ENCODE data around the gene SERPINH1. TPM values are rescaled to one million over a fixed set of nuclear protein-coding genes. Genes with fewer than 3 reads are reported as not detected.

The SERPINH1 gene
- total RNA-seq, 1 experiment from 2014 or later: 117 TPM

- DNase-seq (peak; percentile 67), ATAC-seq (peak; percentile 21)
- Histone ChIP-seq H3K4me2 (ENCODE audit: low read length) (peak overlapping the region; percentile 40), H3K27me3 (ENCODE audit: low read length) (no peaks in the 10 kb centered on the region), H3K36me3 (ENCODE audit: low read depth, low read length) (no peaks in the 10 kb centered on the region), H4K20me1 (ENCODE audit: low read length) (no peaks in the 10 kb centered on the region), H3K27ac (ENCODE audit: low read length) (peak overlapping the region; percentile 13), H3K79me2 (ENCODE audit: low read length) (no peaks in the 10 kb centered on the region), H3K9me3 (ENCODE audit: low read length) (no peaks in the 10 kb centered on the region), H3K9me2 (replicated peaks; ENCODE audit: low read length) (no peaks in the 10 kb centered on the region), H3F3A (ENCODE audit: low read length, unreplicated experiment) (no peaks in the 10 kb centered on the region), H3K4me1 (ENCODE audit: insufficient read depth, low read length) (peaks cover 39% of the 10 kb centered on the region), H3K4me3 (ENCODE audit: low read length) (no peak overlapping the region), H3K9ac (ENCODE audit: low read length) (no peak overlapping the region), H2AFZ (ENCODE audit: low read length) (peak overlapping the region; percentile 45)
- ChIA-PET POLR2A (ENCODE audit: unreplicated experiment) (no interaction called here), CTCF (interaction anchor here (0.6 to 0.7 kb wide), 3 partner anchors 50 to 145 kb away, joined by 3 read pairs; no protein-coding TSS in a partner anchor)
- intact Hi-C loops (cut with micrococcal nuclease): loop anchor here (5.0 kb wide), 1 partner anchor 37 kb away; no protein-coding TSS in a partner anchor
- no TSS peak for BruUV-seq (replicated peaks)
- TF ChIP-seq CTCF (conservative IDR thresholded peaks at IDR 0.05; ENCODE audit: low read depth, low read length) (no peak), EZH2 (IDR thresholded peaks at IDR 0.05; ENCODE audit: low read length, unreplicated experiment) (no peak), EZH2phosphoT487 (IDR thresholded peaks at IDR 0.05; ENCODE audit: borderline replicate concordance, low read length) (no peak)
Observed at GRCh38 chr11:75534259-75535069, 27.6 kb upstream of the SERPINH1 start.

GRCh38 chr11:75535071-75535470, 27.0 kb upstream of the SERPINH1 start:
- ChIA-PET CTCF (no interaction called here), POLR2A (ENCODE audit: unreplicated experiment) (no interaction called here)
- no peaks in the 10 kb centered on the region for H3K79me2 ChIP-seq (ENCODE audit: low read length)
- H3K4me2 ChIP-seq (ENCODE audit: low read length): no peak overlapping the region
- H3K9me2 ChIP-seq (replicated peaks; ENCODE audit: low read length): no peaks in the 10 kb centered on the region
- DNase-seq (no peak), ATAC-seq (no peak)
- H3K9me3 ChIP-seq (ENCODE audit: low read length): no peaks in the 10 kb centered on the region
- no peaks in the 10 kb centered on the region for H3K36me3 ChIP-seq (ENCODE audit: low read depth, low read length)
- no peak overlapping the region for H2AFZ ChIP-seq (ENCODE audit: low read length)
- no TSS peak for BruUV-seq (replicated peaks)
- no peak overlapping the region for H3K4me3 ChIP-seq (ENCODE audit: low read length)
- no peaks in the 10 kb centered on the region for H3K27me3 ChIP-seq (ENCODE audit: low read length)
- H3K27ac ChIP-seq (ENCODE audit: low read length): no peak overlapping the region
- intact Hi-C loops (cut with micrococcal nuclease): no loop called here
- H3F3A ChIP-seq (ENCODE audit: low read length, unreplicated experiment): no peaks in the 10 kb centered on the region
- no peaks in the 10 kb centered on the region for H4K20me1 ChIP-seq (ENCODE audit: low read length)
- TF ChIP-seq EZH2phosphoT487 (IDR thresholded peaks at IDR 0.05; ENCODE audit: borderline replicate concordance, low read length): no peak
- TF ChIP-seq CTCF (conservative IDR thresholded peaks at IDR 0.05; ENCODE audit: low read depth, low read length): no peak
- TF ChIP-seq EZH2 (IDR thresholded peaks at IDR 0.05; ENCODE audit: low read length, unreplicated experiment): no peak
- no peak overlapping the region for H3K9ac ChIP-seq (ENCODE audit: low read length)
- H3K4me1 ChIP-seq (ENCODE audit: insufficient read depth, low read length): peaks cover 39% of the 10 kb centered on the region
